ENCODE results near the gene SETD2.
"Not testable (repeated sequence)": the region's sequence is repeated elsewhere in the genome, so short reads cannot be mapped to it uniquely, and the experiment has no call there.

DNA sequence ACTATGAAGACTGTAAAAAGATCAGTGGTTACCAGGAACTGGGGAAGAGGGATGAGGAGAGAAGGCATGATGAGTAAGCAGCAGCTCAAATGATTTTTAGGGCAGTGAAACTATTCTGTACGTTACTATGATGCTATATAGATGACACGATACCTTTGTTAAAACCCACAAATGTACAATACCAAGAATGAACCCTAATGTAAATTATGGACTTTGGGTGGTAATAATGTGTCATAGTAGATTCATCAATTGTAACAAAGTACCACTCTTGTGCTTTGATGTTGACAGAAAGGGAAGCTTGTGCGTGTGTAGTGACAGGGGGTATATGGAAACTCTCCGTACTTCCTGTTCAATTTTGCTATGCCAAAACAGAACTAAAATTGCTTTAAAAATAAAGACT, 132.9 kb downstream of the SETD2 start:
- not testable (repeated sequence) for TF ChIP-seq POLR2A, CTCF (IDR thresholded peaks at IDR 0.05)

Measured in uterus (tissue), 2 donors.